GM18517 (cell line): ENCODE data around the gene GRIN3B.
"Not testable (repeated sequence)": the region's sequence is repeated elsewhere in the genome, so short reads cannot be mapped to it uniquely, and the experiment has no call there.

Experiments used
- ATAC-seq: cut with Tn5 transposase; IDR thresholded peaks from one replicate; pipeline ENCODE4 v1.9.1; 2021; ENCODE audit warnings: mild to moderate bottlenecking, moderate library complexity; ENCODE audit not compliant: unreplicated experiment

GRIN3B gene, protein sequence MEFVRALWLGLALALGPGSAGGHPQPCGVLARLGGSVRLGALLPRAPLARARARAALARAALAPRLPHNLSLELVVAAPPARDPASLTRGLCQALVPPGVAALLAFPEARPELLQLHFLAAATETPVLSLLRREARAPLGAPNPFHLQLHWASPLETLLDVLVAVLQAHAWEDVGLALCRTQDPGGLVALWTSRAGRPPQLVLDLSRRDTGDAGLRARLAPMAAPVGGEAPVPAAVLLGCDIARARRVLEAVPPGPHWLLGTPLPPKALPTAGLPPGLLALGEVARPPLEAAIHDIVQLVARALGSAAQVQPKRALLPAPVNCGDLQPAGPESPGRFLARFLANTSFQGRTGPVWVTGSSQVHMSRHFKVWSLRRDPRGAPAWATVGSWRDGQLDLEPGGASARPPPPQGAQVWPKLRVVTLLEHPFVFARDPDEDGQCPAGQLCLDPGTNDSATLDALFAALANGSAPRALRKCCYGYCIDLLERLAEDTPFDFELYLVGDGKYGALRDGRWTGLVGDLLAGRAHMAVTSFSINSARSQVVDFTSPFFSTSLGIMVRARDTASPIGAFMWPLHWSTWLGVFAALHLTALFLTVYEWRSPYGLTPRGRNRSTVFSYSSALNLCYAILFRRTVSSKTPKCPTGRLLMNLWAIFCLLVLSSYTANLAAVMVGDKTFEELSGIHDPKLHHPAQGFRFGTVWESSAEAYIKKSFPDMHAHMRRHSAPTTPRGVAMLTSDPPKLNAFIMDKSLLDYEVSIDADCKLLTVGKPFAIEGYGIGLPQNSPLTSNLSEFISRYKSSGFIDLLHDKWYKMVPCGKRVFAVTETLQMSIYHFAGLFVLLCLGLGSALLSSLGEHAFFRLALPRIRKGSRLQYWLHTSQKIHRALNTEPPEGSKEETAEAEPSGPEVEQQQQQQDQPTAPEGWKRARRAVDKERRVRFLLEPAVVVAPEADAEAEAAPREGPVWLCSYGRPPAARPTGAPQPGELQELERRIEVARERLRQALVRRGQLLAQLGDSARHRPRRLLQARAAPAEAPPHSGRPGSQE

DNA sequence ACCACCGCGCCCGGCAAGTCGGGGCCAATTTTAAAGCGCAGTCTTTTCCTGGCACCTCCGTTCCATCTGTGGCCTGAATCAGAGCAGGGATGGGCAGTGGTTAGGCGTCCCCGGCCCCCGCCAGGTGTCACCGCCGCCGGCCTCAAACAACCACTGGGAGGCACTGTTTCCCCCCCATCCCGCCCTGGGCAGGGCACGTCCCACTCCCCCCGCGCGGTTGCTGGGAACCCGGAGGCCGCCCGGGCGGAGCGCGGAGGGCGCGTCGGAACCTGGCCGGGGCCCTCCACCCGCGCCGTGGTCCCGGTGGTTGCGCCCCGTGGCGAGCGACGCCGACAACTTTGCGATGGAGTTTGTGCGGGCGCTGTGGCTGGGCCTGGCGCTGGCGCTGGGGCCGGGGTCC lies at the start of gene GRIN3B:
GRIN3B (plus strand) TSS at position 325 of the 400 bp plus-strand sequence; CDS start at position 344, 19 bp downstream.
- ATAC-seq, result no peak

DNA sequence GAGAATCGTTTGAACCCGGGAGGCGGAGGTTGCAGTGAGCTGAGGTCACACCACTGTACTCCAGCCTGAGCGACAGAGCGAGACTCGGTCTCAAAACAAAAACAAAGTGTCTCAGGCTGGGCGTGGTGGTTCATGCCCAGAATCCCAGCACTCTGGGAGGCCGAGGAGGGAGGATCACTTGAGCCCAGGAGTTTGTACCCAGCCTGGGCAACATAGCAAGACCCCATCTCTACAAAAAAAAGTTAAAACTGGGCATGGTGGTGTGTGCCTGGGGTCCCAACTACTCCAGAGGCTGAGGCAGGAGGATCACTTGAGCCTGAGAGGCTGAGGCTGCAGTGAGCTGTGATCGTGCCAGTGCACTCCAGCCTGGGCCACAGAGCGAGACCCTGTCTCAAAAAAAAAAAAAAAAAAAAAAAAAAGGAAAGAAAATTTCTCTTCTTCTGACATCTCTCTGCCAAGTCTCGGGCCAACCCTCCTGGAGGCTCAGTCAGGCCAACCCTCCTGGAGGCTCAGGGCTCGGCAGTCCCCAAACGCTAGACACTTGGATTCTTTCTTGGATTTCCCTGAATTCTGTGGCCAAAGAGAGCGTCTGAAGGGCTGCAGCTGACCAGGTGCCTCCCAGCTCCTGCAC lies 48.1 kb upstream of the GRIN3B start:
- no peak for ATAC-seq

DNA sequence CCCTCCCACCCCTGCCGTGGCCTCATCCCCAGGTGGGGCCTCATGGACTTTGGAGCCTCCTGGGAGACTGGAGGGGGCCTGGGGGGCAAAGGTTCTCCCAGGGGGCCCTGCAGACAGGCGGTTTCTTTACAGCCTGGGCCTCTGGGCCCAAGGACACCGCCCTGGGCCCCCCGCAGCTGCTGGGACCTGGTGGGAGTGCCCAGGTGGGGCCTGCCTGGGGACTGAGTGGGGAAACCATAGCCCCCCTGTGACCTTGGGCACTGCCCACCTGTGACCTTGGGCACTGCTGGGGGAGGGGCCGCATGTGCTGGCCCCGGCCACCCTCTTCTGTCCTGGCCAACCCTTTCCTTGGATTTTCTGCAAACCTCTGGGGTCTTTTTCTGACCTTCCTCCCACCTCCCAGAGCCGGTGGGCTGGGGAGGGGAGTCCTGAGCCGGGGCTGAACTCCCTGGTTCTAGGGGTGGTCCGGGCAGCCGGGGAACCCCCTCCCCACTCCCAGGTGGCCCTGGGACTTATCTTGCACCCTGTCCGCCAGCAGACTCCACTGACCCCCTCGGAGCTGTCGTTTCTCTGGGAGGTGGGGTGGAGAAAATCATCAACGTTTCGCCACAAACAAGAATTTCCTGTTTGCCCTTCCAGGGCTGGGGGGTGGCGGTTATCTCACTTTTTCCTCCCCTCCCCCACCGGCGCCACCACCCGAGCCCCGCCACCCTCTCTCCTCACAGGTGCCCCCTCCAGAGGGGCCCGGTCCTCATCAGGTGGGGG lies 47.4 kb upstream of the GRIN3B start:
- no peak for ATAC-seq

DNA sequence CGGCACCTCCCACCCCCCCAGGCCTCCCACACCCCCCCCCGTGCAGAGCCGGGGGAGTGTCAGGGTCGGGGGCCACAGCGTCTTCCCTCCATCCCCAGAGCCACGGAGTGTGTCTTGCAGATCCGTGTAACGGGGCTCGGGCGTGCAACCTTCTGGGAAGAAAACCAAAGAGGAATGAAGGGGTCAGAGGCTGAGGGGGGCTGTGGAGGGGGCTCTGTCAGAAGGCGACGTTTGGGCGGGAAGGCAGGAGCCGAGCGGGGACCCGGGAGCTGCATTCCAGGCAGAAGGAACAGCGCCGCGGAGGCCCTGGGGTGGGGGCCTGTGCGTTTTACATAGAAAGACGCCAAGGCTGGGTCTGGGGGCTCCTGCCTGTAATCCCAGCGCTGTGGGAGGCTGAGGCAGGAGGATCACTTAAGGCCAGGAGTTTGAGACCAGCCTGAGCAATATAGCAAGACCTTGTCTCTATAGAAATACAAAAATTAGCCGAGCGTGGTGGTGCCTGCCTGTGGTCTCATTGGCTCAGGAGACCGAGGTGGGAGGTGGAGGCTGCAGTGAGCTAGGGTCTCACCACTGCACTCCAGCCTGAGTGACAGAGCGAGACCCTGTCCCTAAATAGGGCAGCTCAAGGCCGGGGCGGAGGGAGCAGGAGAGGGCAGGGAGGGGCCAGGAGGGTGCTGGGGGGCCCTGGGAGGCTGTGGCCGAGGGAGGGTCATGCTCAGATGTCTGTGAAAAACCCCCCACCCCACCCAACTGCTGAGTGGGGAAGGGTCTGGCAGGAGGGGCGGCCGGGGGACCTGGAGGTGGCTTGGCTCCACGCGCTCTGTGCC lies 46.6 kb upstream of the GRIN3B start:
- no peak for ATAC-seq

DNA sequence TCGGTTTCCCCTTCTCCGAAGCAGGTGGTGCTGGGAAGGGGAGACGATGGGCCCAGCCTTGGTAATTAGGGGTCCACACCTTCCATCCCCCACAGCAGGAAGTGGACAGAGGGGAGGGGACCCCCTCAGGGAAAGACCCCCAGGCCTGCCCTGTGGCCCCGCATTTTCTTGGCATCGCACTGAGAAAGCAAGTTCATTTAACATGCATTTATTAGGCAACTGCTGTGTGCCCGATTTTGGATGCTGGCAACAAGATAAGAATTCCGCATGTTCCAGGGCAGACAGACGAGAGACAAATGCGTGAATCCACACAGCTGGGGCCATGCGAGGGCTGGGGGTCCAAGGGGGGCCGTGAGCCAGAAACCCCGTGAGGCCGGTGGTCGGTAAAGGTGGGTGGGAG lies 45.9 kb upstream of the GRIN3B start:
- ATAC-seq, result no peak

DNA sequence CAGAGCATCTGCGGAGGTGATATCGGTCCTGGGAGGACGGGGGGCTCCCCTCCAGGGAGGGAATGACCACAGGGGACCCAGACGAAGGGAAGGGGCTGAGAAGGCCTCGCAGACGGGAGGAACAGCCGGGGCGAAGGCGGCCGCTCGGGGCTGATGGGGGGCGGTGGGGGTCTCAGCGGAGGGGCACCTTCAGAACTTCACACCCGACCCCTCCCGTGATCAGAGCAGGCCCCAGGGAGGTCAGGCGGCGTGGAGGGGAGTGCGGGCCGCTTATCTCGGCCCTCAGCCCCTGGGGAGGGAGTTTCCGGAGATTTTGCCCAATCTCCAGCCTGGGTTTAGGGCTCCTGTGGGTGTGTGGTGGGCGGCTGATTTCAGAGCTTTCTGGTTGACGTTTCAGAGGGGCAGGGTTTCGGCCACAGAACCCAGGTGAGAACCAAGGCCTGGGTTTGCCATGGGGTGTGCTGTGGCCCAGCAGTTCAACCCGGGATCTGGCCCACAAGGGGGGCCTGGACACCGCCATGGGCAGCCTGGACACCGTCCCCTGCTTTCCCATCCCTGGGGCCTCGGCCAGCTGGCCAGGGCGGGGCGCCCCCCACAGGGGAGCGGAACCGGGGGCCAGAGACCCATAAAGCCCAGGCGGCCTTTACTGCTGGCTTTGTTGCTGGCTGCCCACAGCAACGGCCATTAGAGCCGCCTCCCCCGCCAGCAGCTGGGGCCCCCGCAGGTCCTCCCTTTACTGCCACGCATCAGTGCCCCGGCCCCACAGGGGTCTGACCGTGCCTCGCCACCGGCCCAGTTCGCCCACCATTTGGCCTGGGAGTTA lies 45.3 kb upstream of the GRIN3B start:
- ATAC-seq, result peak; percentile 61

DNA sequence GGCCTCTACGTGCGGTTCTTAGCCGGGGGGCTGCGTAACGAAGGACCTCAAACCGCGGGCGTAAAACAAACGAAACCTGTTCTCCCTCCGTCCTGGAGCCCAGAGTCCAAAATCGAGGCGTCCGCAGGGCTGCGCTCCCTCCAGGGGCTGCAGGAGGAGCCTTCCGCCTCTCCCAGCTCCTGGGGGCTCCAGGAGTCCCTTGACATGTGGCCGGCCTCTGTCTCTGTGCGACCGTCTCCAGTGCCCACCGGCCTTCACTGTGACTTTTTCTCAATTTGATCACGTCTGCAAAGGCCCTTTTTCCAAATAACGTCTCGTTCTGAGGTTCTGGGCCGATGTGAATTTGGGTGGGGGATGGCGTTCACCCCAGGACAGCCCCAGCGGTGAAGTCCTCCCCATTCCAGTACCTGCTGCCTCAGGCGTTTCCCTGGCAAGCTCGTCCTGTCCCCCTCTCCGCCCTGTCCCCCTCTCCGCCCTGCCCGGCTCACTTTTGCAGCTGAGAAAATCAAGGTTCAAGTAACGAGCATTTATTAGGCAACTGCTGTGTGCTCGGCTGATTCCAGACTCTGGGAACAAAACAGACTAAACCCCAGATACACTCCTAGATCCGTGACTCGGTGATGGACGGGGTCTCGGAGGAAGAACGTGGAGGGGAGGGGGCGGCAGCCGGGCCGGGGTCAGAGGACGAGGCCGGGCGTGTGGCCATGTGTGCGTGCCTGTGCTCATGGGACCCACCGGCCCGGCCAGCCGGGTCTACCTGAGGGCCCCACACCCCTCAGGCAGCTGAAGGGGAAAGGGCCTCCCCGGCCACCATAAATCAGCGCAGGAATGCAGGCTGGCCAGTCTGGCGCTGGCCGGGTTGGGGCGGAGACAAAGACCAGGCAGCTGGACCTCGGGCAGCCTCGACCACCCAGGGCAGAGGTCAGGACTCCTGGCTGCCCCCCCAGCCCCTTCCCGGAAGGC lies 44.1 kb upstream of the GRIN3B start:
- ATAC-seq, result no peak

DNA sequence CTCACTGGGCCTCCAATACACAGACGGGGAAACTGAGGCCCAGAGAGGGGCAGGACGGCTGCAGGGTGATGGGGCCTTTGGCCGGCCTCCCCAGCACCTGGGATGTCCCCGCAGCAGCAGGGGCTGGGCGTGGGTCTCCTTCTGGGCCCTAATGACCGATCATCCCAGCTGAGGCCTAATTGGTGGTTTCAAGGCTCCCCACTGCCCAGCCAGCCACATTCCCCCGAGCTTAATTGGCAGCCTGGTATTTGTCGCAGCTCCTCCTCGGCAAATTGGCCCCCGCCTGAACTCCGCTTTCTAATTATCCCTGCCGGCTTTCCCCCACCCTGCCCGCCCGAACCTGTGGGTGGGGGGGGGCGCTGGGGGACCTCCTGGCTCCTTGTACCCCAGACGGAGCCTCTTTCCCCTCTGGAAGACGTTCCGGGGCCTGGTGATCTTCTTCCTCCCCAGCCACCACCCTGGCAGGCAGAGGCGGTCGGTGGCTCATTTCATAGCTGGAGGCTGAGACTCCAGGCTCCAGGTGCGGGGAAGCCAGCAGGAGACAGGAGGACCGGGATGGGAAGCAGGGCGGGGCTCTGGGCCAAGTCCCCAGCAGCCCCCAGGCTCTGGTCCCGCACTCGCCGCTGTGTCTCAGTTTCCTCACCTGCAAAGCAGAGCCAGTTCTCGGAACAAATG lies 43.3 kb upstream of the GRIN3B start:
- ATAC-seq, result no peak

DNA sequence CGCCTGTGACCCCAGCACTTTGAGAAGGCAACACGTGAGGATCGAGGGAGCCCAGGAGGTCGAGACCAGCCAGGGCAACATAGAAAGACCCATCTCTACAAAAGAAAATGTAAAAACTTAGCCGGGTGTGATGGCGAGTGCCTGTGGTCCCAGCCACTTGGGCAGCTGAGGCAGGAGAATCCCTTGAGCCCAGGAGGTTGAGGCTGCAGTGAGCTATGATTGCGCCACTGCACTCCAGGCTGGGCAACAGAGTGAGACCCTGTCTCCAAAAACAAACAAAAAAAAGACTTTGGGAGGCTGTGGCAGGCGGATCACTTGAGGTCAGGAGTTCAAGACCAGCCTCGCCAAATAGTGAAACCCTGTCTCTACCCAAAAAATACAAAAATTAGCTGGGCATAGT lies 42.6 kb upstream of the GRIN3B start:
- ATAC-seq, result not testable (repeated sequence)

DNA sequence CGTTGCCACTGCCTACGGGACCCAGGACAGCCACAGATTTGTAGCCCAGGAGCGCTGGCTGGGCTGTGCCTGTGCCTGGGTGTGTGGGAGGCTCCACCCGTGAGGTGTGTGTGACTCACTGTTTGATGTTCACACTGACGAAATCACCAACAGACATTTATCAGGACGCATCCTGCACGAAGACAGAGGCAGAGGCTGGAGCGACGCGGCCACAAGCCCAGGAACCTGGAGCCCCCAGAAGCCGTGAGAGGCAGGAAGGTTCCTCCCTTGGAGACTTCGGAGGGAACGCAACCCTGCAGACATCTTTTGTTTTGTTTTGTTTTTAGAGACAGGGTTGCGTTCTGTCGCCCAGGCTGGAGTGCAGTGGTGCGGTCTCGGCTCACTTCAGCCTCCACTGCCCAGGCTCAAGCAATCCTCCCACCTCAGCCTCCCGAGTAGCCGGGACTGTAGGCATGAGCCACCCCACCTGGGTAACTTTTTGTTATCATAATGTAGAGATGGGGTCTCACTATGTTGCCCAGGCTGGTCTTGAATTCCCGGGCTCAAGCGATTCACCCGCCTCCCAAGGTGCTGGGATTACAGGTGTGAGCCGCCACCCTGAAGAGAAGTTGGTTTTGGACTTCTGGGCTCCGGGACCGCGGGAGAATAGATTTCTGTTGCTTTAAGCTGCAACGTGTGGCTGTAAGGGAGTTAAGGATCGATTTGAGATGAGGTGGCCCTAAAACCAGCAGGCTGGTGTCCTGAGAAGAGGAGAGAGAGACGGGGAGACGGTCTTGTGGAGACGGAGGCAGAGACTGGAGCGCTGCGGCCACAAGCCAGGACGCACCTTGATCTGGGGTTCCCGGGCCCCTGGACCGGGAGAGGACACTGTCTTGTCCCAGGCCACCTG lies 41.0 kb upstream of the GRIN3B start:
- no peak for ATAC-seq

DNA sequence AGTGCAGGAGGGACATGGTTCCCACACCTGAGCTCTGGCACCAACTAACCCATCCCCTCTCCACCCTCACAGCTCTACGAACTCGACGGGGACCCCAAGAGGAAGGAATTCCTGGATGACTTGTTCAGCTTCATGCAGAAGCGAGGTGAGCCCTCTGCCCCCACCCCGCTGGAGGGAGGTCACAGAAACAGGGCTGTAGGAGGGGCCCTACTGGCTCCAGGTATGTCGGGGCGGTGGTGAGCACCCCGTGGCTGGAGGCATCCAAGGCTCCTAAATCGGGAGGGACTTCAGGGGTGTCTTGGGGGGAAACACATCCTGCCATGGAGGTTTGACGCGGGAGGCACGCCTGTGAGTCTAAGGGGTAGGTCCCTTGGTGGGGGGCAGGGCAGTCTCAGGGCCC lies 40.2 kb upstream of the GRIN3B start:
- ATAC-seq, result no peak

DNA sequence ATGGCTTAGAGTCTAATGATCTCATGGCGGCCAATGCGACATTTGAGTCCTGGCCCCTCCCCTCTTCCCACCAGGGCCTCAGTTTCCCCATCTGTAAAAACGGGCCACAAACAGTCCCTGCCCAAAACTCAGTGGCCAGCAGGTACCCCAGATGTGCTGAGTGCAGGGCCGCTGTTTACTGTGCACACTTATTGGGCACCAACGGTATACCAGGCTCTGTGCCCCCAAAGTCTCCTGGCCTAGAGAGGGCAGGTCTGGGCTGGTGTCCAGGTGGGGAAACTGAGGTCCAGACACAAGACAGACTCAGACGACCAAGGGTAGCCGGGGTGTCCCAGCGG lies 39.6 kb upstream of the GRIN3B start:
- no peak for ATAC-seq

DNA sequence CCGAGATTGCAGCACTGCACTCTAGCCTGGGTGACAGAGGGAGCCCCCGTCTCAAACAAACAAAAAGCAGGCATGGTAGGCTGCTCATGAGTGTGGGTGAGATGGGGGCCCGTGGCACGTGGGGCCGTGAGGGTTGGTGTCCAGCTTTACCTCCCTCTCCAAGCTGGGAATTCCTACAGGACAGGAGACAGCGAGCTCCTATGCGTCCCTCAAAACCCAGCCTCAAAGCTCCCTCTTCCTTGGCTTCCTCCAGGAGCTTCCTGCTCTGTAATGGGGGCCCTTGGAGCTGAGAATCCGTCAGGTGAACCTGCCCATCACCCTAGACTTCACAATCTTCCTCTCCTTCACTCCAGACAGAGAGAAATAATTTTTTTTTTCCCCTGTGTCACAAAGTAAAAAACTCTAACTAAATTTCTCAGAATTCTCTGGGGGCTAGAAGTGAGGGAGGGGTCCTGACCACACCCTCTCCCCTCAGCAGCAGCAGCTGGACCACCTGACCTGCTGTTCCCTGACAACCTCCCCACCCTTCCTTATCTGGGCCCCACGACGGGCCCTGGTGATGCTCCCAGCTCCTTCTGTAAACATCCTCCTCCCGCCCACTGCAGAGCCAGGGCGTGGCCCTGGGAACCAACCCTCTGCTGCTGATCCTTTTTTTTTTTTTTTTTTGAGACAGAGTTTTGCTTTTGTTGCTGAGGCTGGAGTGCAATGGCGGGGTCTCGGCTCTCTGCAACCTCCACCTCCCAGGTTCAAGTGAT lies 38.2 kb upstream of the GRIN3B start:
- no peak for ATAC-seq

DNA sequence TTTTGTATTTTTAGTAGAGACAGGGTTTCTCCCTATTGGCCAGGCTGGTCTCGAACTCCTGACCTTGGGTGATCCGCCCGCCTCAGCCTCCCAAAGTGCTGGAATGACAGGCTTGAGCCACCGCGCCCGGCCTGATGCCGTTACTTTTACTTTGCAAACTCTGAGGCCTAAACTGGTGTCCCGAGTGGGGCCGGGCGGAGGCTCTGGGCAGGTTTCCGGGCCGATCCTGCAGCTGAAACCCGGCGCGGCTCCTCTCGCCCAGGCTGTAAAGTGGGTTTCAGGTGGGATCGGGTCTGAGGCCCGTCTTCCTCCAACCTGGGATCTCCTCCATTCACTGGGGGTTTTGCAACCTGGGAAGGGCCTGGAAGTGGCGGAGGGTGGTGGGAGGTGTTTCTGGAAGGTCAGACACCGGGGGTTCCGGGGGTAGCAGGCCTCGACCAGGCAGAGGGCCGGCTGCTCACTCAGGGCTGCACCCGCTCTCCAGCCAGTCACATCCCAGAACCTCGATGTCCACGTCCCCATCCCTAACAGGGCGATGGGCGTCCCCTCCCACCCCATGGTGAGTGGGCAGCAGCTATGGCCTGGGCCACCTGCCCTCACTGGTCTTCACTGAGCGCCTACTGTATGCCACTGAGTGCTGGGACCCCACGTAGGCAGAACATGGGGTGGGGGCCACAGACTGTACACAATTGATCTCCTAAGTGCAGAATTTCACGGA lies 37.4 kb upstream of the GRIN3B start:
- no peak for ATAC-seq

DNA sequence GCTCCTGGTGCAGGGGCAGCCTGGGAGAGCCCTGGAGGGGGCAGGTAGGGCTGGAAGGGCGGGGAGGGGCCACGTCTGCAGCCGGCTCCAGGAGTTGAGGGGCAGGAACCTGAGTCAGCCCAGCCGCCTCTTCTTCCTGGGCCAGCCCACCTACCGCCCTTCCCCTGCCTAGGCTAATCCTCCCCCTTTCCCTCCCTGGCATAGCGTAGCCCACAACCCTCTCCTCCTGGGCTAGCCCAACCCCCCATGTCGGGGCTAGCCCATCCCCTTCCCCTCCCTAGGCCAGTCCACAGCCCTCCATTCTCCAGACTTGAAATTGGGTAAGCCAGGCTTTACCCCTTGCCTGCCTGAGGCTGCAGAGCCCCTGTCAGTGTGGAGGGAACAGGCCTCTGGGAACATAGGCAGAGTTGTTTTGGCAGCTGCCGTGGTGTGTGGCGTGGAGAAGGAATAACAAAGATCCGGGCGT lies 36.7 kb upstream of the GRIN3B start:
- ATAC-seq, result no peak
